HG03066 (cell line): ENCODE measurements around the gene CFAP61.
A peak's percentile ranks its signal among the peaks of the same experiment; 100 is the strongest.
"Not testable (repeated sequence)": the region's sequence is repeated elsewhere in the genome, so short reads cannot be mapped to it uniquely, and the experiment has no call there.

Source experiments
- ATAC-seq: cut with Tn5 transposase; IDR thresholded peaks from one replicate; pipeline ENCODE4 v1.9.1; 2021; ENCODE audit warnings: low read depth; ENCODE audit not compliant: unreplicated experiment

CFAP61 gene

GRCh38 chr20:20304942-20305341 is 252.6 kb downstream of the CFAP61 start:
- no peak for ATAC-seq

- no peak for ATAC-seq
Observed at GRCh38 chr20:20312562-20312961, 260.2 kb downstream of the CFAP61 start.

GRCh38 chr20:20317195-20317594 is 264.9 kb downstream of the CFAP61 start:
- peak; percentile 80 for ATAC-seq

GRCh38 chr20:20317621-20318364 is 265.5 kb downstream of the CFAP61 start:
- ATAC-seq = peak; percentile 31

DNA sequence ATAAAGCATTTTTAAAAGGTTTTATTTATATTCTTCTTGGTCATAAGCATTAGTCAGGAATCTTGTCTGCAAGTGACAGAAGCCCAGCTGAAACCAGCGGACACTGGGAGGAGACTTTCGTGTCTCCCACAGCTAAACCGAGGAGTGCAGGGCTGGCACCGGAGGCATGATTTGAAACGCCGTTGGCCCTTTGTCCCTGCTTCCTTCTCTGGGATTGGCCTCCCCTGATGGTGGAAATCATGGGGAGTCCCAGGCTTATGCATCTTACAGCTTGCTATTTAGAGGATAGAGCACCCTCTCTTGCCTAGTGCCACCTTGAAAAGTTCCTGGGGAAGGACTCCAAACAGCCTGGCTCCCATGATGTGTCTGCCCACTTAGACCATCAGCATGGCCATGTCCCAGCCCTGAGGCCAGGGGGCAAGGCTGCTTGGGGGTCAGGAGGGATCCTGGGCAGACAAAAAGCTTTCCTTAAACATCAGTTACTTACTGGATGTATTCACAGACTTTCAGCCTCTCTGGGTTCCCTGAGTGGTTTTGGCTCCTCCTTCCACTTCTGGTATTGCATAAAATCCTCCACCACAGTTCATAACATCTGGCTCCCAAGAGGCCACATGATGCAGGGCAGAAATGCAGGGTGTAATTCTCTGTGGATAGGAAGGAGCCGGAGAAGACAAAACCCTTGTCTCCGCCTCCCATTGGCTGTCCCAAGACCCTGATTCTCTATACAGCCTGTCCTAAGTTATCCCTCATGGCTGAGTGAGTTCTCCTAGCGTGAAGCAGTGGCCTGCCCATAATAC is 266.2 kb downstream of the CFAP61 start:
- no peak for ATAC-seq

GRCh38 chr20:20321134-20321533 is 268.8 kb downstream of the CFAP61 start:
- ATAC-seq = no peak

- ATAC-seq = no peak
Observed at GRCh38 chr20:20321917-20322316, 269.6 kb downstream of the CFAP61 start.

DNA sequence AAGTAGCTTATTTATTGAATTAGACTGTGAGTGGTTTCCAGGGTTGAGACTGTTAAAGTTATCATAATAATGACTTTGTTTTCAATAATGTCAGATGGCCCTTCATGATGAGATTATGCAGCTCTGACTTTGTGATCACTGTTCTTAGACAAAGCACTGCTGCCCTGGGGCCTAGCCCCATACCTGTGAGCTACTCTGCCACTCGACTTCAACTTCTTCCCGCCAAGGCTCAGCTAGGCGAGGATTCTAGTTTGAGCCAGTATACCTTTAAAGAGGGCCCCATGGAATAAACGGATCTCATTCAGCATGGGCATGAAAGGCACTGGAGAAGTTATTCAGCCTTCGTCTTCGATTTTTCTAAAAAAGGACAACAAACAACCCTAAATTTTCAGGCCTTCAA is 270.6 kb downstream of the CFAP61 start:
- no peak for ATAC-seq

DNA sequence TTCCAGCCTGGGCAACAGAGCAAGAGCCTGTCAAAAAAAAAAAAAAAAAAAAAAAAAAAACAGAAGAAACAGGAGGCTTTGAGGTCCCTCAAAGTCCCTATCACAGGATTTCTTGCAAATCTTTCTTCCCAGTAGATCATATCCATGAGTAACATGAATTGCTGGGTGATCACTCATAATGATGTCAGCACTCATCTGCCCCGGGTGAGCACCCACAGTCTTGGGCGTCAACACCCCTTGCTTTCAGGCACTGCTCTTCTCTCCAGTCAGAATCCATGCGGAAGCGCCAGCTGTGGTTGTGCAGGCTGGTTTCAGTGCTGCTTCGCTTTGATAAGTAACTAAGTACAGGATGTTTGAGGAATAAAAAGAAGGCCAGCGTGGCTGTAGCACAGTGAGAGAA is 275.4 kb downstream of the CFAP61 start:
- no peak for ATAC-seq

- ATAC-seq = no peak
Observed at GRCh38 chr20:20329564-20329963, 277.2 kb downstream of the CFAP61 start.

DNA sequence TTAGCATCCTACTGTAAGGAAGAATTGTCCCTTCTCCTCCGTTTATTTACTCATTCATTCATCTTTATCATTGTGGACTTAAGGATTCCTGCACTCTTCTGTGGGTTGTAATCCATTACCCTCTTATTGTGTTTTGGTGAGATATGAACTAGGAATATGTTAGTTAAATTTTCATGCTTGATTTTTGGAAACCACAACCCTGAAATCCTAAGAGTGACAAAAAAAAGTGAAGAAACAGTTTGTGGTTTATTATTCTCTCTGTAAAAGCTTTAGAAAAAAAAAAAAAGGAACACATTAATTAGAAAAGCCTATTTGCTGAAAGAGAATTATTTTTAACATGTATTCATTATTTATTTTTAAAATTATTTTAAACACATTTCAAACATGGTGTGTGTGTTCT is 278.8 kb downstream of the CFAP61 start:
- ATAC-seq = no peak

DNA sequence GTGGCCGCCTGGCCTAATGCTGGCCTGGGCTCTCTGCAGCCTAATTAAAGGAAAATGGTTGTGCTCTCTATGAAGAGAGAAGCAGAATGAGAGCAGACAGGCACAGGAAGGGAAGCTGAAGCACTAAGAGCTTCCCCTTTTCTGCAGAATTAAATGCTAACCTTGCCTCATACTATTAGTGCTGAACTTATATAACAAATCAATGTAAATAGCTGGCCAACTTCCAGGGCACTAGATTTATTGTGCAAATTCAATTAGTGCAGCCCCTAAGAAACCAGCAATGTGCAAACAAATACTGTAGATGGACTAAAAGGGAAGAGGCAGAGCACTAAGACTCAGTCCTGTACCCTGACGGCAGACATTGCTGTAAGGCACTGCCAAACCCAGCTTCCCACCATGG is 279.5 kb downstream of the CFAP61 start:
- ATAC-seq = no peak

- no peak for ATAC-seq
Observed at GRCh38 chr20:20333866-20334265, 281.5 kb downstream of the CFAP61 start.

DNA sequence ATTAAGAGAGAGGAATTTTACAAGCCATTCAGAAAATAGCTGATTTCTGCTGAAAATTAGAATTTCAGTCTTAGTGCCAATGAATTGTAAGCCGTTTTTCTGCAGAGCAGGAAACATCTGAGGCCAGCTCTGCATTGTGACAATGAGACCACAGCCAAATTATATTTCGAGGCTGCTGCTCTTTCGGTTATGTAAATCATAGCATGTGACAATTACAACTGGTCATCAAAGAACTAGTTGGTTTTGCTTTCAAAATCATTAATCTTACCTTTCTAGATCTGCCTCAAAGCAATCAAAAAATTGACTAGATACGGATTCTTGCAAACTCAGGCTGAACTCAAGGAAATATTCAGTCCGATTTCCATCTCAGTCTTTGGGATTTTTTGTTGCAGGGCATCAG is 282.2 kb downstream of the CFAP61 start:
- peak; percentile 98 for ATAC-seq

DNA sequence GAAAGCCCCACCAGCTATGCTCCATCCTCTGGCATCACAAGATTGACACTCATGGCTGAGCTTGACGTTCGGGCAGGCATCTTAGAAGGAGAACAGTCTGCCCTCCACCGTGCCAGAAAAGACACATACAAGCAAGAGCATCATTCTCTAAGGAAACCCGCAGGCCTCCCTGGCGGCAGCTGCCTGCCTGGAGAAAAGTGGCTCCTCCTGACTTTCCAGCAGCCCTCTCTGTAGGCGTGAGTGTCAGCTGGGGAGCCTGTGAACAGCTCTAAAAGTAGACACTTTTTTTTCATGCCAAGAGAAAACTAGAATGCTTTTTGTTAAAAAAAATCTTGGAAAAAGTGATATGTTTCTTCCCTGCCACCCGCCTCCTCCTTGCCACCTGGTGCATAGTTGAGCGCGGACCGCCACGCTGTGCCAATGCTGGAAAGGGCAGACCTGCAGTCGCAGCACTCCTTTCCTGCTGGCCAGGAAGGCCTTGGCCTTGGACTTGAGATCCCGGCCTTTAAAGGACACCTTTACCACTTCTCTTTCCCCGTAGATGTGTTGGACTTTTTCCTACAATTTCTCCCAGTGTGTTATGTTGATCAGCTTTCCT is 285.9 kb downstream of the CFAP61 start:
- ATAC-seq = no peak

GRCh38 chr20:20340443-20340842 is 288.1 kb downstream of the CFAP61 start:
- ATAC-seq = no peak

DNA sequence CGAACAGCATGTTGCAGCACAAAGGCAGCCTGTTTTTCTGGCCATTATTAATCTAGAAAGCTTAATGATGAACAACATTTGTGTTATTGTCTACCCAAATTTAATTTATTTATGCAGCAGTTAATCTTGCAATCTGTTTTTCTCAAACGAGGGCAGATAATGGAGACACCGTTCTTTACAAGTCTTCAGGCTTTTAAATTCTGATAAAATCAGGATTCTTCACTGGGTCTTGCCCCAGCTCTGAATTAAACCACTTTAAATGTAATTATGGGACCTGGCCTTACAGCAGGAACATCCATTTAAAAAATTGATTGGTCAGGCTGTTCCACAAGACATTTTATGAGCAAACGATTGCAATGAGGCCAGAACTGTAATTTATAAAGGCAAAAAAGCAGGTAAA is 289.0 kb downstream of the CFAP61 start:
- ATAC-seq = no peak

GRCh38 chr20:20342066-20342465 is 289.7 kb downstream of the CFAP61 start:
- no peak for ATAC-seq

DNA sequence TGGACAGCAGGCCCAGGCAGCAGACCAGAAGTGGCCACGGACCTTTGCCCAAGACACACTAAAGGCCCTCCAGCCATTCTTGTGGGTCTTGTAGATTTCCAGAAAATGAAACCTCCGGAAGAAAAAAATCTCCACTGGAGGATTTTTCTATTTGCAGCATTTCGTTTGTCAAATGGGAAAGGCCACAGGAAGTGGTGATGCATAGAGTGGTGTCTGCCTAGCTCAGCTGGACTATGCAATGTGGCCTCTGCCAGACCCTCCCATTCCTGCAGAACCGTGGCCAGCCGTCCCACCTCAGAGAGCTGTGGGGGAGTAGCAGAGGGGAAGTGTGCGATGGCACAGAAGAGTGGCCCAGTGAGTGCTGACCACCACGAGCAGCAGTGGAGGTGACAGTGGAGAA is 291.6 kb downstream of the CFAP61 start:
- ATAC-seq = no peak

- no peak for ATAC-seq
Observed at GRCh38 chr20:20344476-20344875, 292.1 kb downstream of the CFAP61 start.

DNA sequence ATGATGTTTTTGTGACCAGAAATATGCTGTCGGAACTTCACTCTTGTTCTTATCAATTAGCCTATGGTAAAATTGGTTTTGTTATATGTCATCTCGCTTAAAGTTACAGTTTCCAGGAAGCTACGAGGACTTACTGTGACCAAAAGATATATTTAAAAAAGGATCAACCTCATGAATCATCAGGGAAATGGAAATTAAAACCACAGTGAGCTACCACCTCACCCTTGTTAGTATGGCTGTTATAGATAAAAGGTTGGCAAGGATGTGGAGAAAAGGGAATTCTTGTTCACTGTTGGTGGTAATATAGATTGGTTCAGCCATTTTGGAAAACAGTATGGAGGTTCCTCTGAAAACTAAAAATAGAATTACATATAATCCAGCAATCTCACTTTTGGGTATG is 301.2 kb downstream of the CFAP61 start:
- ATAC-seq = no peak

- not testable (repeated sequence) for ATAC-seq
Observed at GRCh38 chr20:20355503-20355902, 303.2 kb downstream of the CFAP61 start.
